ENCODE measurements around the gene HADHA.

The HADHA gene

DNA sequence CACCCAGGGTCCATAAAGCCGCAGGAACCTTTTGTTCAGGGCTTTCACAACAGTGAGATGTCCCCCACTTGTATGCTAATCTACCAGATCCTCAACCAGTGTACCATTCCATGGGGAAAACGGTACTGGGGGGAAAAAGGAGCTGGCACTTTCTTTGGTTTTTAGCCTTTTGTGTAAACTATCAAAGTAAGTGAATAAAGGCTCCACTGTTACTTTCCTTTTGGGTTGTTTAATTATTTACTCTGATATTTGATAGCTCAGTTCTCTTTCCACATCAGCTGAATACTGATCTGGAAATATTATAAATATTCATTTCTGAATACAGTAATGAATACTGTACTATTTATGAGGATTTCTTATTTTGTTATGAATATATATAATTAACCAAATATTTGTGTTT is 20.3 kb downstream of the HADHA start:
- TF ChIP-seq, protein P1, sequence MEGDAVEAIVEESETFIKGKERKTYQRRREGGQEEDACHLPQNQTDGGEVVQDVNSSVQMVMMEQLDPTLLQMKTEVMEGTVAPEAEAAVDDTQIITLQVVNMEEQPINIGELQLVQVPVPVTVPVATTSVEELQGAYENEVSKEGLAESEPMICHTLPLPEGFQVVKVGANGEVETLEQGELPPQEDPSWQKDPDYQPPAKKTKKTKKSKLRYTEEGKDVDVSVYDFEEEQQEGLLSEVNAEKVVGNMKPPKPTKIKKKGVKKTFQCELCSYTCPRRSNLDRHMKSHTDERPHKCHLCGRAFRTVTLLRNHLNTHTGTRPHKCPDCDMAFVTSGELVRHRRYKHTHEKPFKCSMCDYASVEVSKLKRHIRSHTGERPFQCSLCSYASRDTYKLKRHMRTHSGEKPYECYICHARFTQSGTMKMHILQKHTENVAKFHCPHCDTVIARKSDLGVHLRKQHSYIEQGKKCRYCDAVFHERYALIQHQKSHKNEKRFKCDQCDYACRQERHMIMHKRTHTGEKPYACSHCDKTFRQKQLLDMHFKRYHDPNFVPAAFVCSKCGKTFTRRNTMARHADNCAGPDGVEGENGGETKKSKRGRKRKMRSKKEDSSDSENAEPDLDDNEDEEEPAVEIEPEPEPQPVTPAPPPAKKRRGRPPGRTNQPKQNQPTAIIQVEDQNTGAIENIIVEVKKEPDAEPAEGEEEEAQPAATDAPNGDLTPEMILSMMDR (IDR thresholded peaks at IDR 0.05; ENCODE audit: low read depth, low read length): no peak
- no peak overlapping the region for H3K4me3 ChIP-seq (ENCODE audit: low read depth, low read length)

DNA sequence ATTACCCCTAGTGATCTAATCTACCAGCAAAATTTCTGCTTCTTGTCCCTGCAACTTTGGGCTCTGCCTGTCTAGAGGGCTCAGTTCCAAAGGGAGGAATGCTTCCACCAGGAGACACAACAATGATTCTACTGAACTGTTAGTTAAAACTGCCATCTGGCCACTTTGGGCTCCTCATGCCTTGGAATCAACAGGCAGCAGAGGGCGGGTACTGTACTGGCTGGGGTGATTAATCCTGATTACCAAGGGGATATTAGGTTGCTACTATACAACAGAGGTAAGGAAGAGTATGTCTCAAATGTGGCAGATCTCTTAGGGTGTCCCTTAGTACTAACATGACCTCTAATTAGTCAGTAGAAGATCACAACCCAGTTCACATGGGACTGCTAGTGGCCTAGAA is 21.4 kb downstream of the HADHA start:
- TF ChIP-seq, protein P1 (IDR thresholded peaks at IDR 0.05; ENCODE audit: low read depth, low read length): no peak
- no peak overlapping the region for H3K4me3 ChIP-seq (ENCODE audit: low read depth, low read length)

DNA sequence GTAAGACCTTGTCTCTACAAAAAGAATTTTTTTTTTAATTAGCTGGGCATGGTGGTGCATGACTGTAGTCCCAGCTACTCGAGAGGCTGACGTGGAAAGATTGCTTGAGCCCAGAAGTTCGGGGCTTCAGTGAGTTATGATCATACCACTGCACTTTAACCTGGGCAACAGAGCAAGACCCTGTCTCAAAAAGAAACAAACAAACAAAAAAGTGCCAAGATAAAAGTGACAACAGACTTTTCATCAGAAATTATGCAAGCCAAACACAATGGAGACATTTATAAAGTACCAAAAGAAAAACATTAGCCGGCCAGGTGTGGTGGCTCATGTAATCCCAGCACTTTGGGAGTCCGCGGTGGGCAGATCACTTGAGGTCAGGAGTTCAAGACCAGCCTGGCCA is 26.7 kb downstream of the HADHA start:
- H3K4me3 ChIP-seq (ENCODE audit: low read depth, low read length): no peak overlapping the region
- TF ChIP-seq, protein P1 (IDR thresholded peaks at IDR 0.05; ENCODE audit: low read depth, low read length): no peak

DNA sequence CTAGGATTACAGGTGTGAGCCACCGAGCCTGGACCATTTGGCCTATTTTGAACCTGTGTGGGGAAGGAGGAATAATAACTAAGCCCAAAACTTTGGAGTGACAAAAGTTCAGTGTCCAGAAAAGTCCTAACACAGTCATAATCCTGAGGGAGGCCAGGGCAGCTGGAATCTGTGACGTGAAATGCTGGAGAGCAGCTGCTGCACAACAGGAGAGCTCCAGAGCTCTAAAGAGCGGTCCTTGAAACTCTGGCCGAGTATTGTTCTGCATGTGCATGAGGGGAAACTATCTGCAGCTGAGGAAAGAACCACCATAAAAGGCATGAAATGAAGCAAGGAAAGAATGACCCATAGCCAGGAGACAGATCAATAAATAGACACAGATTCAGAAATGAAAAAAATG is 27.8 kb downstream of the HADHA start:
- H3K4me3 ChIP-seq (ENCODE audit: low read depth, low read length): no peak overlapping the region
- TF ChIP-seq, protein P1 (IDR thresholded peaks at IDR 0.05; ENCODE audit: low read depth, low read length): no peak

DNA sequence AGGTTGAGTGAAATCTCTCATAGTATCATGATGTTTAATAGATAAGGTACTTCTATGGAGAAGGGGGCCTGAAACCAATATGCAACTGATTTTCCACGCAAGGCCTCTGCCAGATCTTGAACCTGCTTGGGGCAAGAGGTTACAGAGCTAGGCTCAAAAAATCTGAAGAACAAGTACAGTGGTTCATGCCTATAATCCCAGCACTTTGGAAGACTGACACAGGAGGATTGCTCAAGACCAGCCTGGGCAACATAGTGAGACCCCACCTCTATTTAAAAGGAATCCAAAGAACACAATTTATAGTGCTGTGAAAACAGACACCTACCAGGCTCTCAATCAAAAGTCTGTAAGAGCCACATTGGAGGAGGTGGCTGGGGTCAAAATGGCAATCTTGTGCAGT is 28.6 kb downstream of the HADHA start:
- H3K4me3 ChIP-seq (ENCODE audit: low read depth, low read length): no peak overlapping the region
- TF ChIP-seq, protein P1 (IDR thresholded peaks at IDR 0.05; ENCODE audit: low read depth, low read length): no peak

DNA sequence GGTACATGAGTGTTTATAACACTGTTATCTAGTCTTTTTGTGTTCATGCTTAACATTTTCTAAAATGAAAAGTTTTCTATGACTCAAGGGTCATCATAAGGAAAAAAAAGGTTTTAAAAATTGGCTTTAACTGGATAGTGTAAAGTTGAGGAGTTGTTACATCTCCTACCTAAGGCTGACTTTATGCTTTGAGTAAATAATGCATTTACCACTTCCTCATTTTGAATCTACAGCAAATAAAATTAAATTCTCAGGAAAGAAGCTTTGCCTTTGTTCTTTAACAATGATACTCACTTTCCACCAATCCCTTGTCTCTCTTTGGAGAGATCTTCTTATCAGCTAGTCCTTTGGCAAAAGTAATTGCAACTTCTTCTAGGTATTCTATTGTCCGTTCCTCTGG is 29.7 kb downstream of the HADHA start:
- TF ChIP-seq, protein P1 (IDR thresholded peaks at IDR 0.05; ENCODE audit: low read depth, low read length): no peak

DNA sequence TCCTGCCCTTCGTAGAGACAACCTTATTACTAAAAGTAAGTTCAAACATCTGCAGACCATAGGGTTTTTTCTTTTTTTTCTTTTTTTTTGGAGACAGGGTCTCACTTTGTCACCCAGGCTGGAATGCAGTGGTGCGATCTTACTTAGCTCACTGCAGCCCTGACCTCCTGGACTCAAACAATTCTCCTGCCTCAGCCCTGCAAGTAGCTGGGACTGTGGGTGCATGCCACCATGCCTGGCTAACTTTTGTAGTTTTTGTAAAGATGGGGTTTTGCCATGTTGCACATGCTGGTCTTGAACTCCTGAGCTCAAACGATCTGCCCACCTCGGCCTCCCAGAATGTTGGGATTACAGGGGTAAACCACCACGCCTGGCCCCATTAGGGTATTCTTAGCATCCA is 32.4 kb downstream of the HADHA start:
- no peak overlapping the region for H3K4me3 ChIP-seq (ENCODE audit: low read depth, low read length)
- TF ChIP-seq, protein P1 (IDR thresholded peaks at IDR 0.05; ENCODE audit: low read depth, low read length): no peak

More for the DNA sequence above, 29.7 kb downstream of the HADHA start:
- H3K4me3 ChIP-seq (ENCODE audit: low read depth, low read length): no peak overlapping the region

All from WI38 (cell line).